A673 (cell line): ENCODE results near the gene ATRIP.

ENCODE experiments used
- EZH2 ChIP-seq: fragments of 200-600 bp; sonication (generic); IDR thresholded peaks from 2 replicates; pipeline ENCODE4 v1.6.1; 2017; ENCODE audit warnings: borderline replicate concordance, low read depth, mild to moderate bottlenecking, mixed read lengths, antibody characterized with exemption, low read length; ENCODE audit not compliant: poor library complexity, severe bottlenecking
- TF ChIP-seq, protein P1 (sequence below): fragments of 300-800, 200-600 bp; sonication (generic); conservative IDR thresholded peaks from 2 replicates; pipeline ENCODE4 v1.5.1; 2017; ENCODE audit warnings: low read depth, mild to moderate bottlenecking, antibody characterized with exemption, low read length, moderate library complexity, mixed read lengths

- TF ChIP-seq, protein P1, sequence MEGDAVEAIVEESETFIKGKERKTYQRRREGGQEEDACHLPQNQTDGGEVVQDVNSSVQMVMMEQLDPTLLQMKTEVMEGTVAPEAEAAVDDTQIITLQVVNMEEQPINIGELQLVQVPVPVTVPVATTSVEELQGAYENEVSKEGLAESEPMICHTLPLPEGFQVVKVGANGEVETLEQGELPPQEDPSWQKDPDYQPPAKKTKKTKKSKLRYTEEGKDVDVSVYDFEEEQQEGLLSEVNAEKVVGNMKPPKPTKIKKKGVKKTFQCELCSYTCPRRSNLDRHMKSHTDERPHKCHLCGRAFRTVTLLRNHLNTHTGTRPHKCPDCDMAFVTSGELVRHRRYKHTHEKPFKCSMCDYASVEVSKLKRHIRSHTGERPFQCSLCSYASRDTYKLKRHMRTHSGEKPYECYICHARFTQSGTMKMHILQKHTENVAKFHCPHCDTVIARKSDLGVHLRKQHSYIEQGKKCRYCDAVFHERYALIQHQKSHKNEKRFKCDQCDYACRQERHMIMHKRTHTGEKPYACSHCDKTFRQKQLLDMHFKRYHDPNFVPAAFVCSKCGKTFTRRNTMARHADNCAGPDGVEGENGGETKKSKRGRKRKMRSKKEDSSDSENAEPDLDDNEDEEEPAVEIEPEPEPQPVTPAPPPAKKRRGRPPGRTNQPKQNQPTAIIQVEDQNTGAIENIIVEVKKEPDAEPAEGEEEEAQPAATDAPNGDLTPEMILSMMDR, result no peak
- TF ChIP-seq EZH2, result no peak
These were observed 34.0 kb upstream of the ATRIP start for GRCh38 chr3:48412375-48413001.
